HG03280 (cell line): ENCODE results near the gene TMEM79.

Source experiments
- ATAC-seq: cut with Tn5 transposase; IDR thresholded peaks from one replicate; pipeline ENCODE4 v1.9.1; 2021; ENCODE audit warnings: mild to moderate bottlenecking, moderate library complexity; ENCODE audit not compliant: unreplicated experiment

Gene TMEM79, protein sequence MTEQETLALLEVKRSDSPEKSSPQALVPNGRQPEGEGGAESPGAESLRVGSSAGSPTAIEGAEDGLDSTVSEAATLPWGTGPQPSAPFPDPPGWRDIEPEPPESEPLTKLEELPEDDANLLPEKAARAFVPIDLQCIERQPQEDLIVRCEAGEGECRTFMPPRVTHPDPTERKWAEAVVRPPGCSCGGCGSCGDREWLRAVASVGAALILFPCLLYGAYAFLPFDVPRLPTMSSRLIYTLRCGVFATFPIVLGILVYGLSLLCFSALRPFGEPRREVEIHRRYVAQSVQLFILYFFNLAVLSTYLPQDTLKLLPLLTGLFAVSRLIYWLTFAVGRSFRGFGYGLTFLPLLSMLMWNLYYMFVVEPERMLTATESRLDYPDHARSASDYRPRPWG

DNA sequence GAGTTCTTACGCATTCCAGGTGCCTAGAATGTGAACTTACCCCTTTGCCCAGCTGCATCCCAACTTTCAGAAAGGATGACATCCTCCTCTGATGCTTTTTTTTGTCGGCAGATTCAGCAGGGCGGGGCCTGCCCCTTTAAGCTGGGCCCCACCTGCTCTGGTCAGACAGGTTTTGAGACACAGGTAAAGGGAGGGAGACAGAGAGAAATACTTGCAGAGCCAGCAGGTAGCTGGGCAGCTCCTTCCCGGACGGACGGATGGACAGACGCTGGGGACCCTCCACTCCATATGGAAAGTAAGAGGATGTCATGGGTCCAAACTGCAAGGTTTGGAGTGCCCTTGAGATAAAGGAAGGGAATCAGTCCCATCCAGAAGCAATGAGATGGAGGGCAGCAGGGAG lies at the start of gene TMEM79:
Gene TMEM79 (plus strand): TSS at position 214 of the 400 bp plus-strand sequence. CDS start 902 bp downstream, outside the sequence.
- ATAC-seq = no peak

- no peak for ATAC-seq
Measured at GRCh38 chr1:156236164-156236563, 48.0 kb upstream of the TMEM79 start.

DNA sequence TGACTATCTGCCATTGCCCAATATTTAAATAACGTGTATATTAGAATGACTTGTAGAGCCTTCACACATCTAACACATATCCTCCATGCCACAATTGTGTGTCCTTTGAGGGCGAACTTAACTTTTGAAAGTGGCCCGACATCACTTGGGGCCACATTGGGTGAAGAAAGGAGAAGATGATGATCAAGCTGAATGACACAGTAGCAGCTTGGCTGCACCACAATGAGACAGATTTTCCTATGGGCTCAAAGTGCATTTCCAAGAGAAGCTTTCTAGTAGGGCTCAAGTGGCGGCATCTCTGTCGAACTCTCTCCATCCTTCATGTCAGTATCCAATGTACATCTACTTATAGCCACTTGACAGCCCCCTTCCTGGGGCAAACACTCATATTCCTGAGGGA lies 45.9 kb upstream of the TMEM79 start:
- no peak for ATAC-seq

GRCh38 chr1:156241311-156241811 lies 42.8 kb upstream of the TMEM79 start:
- ATAC-seq = no peak

DNA sequence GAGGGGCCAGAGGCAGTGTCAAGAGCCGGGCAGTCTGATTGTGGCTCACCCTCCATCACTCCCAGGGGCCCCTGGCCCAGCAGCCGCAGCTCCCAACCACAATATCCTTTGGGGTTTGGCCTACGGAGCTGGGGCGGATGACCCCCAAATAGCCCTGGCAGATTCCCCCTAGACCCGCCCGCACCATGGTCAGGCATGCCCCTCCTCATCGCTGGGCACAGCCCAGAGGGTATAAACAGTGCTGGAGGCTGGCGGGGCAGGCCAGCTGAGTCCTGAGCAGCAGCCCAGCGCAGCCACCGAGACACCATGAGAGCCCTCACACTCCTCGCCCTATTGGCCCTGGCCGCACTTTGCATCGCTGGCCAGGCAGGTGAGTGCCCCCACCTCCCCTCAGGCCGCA lies 42.2 kb upstream of the TMEM79 start, which contains the start of gene BGLAP:
Gene BGLAP (plus strand): TSS at position 259 of the 400 bp plus-strand sequence. CDS start 48 bp downstream, at position 307.
- ATAC-seq = no peak

- ATAC-seq = no peak
Measured at GRCh38 chr1:156242738-156243137, 41.4 kb upstream of the TMEM79 start.

DNA sequence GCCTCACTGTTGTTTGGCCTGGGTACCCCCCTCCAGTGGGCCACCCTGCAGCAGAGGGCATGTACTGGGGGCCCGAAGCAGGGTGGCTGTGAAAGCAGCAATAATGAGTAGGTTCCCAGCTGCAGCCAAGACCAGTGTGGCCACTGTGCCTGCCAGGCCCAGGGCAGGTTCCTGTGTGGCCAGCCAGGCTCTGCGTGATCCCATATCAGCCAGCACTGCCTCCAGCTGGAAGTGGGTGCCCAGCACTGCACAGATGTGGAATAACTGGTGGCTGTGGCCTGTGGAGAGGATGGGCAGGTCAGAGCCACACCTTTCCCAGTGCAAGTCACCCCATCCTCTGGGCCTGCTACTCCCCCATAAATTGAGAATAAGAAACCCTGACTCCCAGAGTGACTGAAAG lies 40.0 kb upstream of the TMEM79 start:
- no peak for ATAC-seq

- no peak for ATAC-seq
Measured at GRCh38 chr1:156244712-156245111, 39.4 kb upstream of the TMEM79 start.

DNA sequence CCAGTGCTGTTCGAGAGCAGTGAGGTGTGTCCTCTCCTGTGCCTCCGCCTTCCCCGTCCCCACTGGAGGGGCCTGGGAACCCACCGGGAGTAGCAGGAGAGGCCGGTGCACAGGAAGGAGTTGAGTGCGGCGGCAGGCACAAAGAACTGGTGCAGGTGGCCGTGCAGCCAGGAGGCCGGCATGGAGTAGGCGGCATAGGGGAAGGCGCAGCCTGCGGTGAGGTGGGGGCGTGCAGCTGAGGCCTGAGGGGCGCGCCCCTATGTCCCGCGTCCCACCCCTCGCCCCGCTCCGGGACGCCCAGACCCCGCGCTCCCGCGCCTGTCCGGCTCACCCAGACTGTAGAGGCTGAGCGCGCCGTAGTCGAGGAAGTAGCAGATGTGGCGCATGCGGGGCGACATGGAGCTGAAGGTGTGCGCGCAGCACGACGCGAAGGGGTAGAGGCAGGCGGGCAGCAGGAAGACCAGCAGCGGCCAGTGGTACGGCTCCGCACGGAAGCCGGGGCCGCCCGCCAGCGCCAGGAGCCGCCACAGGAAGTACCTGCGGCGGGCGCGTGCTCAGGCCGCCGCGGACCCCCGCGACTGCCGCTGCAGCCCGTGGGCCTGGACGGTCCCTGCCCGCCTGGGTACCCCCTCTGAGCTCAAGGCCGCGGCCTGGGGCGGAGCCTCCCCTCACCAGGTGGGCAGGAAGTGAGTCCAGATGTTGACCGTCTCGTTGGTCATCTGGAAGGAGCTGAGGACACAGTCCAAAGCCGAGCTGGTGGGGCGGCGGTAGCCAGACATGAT lies 38.5 kb upstream of the TMEM79 start:
- no peak for ATAC-seq

- ATAC-seq = no peak
Measured at GRCh38 chr1:156246241-156246780, 37.8 kb upstream of the TMEM79 start.

DNA sequence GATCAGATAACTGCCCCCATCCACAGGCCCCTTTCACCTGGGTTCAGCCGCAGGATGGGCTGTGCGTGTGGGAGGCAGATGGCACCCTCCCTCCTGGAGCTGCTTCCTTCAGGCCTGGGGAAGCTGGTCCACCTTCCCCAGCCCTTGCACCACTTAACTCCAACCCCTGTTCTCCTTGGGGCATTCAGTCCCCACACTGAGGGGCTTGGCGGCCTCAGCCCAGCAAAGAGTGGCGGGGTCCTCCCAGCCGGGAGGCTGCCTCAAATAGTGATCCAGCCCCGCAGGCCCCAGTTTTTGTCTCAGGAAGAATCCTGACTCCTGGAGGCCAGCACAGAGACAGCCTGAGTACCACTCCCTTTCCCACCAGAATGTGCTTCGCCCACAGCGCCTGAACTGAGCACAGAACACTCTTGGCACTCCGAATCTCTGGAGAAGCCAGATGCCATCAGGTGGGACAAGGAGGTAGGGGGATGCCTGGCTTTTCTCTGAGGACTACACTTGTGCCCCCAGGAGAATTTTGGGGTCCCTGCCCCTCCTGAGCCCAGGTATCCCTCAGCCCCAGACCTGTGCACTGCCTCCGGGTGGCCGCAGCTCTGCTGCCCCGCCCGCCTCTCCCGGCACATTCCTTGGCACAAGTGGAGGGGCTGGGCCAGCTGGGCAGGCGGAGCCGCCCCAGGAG lies 37.2 kb upstream of the TMEM79 start:
- no peak for ATAC-seq

DNA sequence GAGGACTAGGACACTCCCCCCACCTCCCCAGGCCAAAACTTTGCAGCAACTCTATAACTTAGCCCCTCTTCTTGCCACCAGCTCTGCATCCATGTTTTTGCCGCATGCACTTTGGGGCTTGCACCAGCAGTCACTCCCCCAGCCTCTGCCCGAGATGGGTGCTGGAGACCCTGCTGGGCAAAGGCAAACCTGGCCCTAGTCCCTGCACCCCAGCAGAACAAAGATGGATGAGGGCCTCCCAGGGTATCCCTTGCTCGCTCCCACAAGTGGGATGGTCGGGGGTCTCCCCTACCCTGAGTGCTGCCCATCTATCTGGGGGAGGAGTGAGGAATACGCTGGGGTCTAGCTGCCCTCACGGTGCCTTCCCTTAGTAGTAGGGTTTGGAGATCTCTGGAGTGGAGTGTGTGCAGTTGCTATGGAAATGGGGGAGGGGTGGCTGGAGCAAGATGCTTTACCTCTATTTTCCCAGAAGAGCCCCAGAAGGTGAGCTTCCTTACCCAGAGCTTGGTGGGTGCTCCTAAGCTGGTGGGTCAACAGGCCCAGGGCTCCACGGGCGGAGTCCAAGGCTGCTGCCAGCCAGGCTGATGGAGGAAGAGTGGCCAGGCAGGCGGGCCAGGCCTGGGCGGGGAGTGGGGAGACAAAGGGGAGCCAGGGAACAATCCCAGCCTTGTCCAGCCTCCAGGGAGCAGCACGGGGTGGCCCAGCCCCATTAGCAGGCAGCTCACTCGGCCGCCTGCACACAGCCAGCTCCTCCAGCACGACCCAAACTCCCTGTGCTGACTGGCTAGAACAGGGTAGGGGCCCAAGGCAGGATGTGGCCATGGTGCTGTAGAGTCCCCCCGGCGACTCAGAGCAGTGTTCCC lies 36.4 kb upstream of the TMEM79 start, which contains the start of gene PAQR6:
Gene PAQR6 (minus strand): TSS at position 597 of the 863 bp plus-strand sequence. CDS start 1,325 bp downstream, outside the sequence.
- no peak for ATAC-seq

DNA sequence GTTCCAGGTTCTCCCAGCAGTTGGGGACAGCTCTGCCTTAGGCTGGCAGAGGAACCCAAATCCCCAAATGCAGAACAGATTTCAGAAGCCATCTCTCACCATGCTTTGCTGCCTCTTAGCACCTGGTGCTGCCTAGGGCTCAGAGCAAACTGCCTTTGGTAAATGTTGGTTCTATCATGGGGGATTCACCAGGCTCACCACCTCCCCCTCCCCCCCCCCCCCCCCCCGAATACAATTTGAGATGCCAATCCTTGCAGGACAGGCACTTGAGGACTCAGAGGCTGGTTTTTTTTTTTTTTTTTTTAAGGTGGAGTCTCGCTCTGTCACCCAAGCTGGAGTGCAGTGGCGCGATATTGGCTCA lies 35.8 kb upstream of the TMEM79 start:
- no peak for ATAC-seq

DNA sequence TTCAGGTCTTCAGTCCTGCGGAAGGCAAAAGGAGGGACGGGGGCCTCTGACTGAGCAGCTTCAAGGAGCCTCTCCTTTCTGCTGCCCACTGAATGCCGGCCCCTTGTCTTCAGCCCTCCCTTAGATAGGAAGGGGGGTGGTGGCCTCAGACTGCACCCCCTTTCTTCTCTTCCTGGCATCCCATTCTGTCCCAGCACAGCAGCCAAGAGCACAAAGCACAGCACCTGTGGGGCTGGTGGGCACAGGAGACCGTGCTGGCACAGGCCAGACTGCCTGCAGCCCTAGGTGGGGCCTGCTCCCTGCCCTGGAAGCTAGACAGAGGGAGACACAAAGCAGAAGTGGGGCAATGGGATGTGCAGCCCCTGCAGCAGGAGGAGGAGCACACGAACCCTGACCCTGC lies 34.5 kb upstream of the TMEM79 start:
- no peak for ATAC-seq

DNA sequence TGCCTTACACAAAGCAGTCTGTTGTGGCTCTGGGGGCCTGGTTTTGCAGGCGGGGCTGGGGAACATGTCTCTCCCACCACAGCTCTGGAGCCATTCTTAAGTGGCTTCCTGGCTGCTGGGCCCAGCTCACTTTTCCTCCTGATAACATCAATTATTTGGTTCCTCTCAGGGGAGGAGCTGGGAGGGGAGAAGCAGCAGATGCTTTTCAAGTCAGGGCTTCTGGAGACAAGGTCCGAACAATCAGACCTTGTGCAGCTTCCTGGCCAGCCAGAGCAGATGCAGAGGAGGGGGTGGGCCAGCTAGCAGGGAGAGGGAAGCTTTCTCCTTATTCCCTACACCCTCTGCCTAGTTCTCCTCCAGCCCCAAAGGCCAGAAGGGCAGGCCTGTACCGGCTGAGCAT lies 32.6 kb upstream of the TMEM79 start:
- no peak for ATAC-seq

GRCh38 chr1:156253634-156254033 lies 30.5 kb upstream of the TMEM79 start:
- no peak for ATAC-seq

DNA sequence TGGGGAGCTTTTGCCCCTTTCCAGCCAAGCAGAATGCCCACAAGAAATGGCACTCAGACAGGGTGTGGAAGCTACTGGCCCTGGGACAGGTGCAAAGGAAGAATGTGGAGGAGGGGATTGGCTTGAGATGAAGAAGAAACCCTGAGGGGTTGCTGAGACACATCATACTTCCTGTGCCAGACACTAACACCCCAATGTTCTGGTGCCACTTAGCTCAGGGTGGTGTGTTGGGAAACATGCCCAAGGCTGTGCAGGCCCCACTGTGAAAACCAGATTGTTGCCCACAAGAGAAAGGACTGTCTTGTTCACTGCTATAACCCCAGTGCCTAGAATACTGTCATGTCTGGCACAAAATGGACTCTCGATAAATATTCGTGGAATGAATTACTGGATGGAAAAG lies 26.4 kb upstream of the TMEM79 start:
- ATAC-seq = no peak

- ATAC-seq = no peak
Measured at GRCh38 chr1:156258859-156259258, 25.3 kb upstream of the TMEM79 start.

GRCh38 chr1:156259805-156260204 lies 24.3 kb upstream of the TMEM79 start:
- ATAC-seq = no peak

GRCh38 chr1:156260896-156261295 lies 23.2 kb upstream of the TMEM79 start:
- ATAC-seq = no peak
